Mesodermal cell (in vitro differentiated cells): ENCODE data around the gene MTUS2. TPM values are rescaled to one million over a fixed set of nuclear protein-coding genes. Genes with fewer than 3 reads are reported as not detected.

Source experiments
- H3K27ac ChIP-seq: 2 replicates; pipeline ENCODE4 v1.7.0; 2013; ENCODE audit warnings: mild to moderate bottlenecking, low read depth, low read length, moderate library complexity; ENCODE audit not compliant: severe bottlenecking
- H3K36me3 ChIP-seq: 2 replicates; pipeline ENCODE4 v1.7.1; 2013; ENCODE audit warnings: mild to moderate bottlenecking, low read length, moderate library complexity; ENCODE audit not compliant: control insufficient read depth, insufficient read depth
- H3K4me1 ChIP-seq: one replicate; pipeline ENCODE4 v1.7.1; 2013; ENCODE audit warnings: mild to moderate bottlenecking, low read length; ENCODE audit not compliant: insufficient read depth, control insufficient read depth, poor library complexity, severe bottlenecking
- H3K4me3 ChIP-seq: 2 replicates; pipeline ENCODE4 v1.7.0; 2013; ENCODE audit warnings: low read length, control low read depth, mild to moderate bottlenecking; ENCODE audit not compliant: insufficient read depth, poor library complexity, severe bottlenecking; ENCODE audit errors: extremely low read depth
- H3K9me3 ChIP-seq: 2 replicates; pipeline ENCODE4 v1.7.1; 2013; ENCODE audit warnings: mild to moderate bottlenecking, low read length, moderate library complexity; ENCODE audit not compliant: control insufficient read depth
- WGBS, 2 experiments: methylation state at CpG; one replicate each; pipeline ENCODE4 v1.1.5; 2013; ENCODE audit warnings: missing lambda C conversion rate in 2 of 2; ENCODE audit not compliant: insufficient coverage in 2 of 2; 5-methylcytosine and 5-hydroxymethylcytosine counted together
- polyA plus RNA-seq, 2 experiments: library from polyadenylated mRNA; stranded (reverse); fragments of 50-300 nt; gene quantifications; one replicate each; pipeline ENCODE4 v1.2.3, GENCODE V29; 2013

The MTUS2 gene
- polyA plus RNA-seq (2013, experiment 1 of 2): 0.37 TPM
- 0.51 TPM for polyA plus RNA-seq (2013, experiment 2 of 2)

DNA sequence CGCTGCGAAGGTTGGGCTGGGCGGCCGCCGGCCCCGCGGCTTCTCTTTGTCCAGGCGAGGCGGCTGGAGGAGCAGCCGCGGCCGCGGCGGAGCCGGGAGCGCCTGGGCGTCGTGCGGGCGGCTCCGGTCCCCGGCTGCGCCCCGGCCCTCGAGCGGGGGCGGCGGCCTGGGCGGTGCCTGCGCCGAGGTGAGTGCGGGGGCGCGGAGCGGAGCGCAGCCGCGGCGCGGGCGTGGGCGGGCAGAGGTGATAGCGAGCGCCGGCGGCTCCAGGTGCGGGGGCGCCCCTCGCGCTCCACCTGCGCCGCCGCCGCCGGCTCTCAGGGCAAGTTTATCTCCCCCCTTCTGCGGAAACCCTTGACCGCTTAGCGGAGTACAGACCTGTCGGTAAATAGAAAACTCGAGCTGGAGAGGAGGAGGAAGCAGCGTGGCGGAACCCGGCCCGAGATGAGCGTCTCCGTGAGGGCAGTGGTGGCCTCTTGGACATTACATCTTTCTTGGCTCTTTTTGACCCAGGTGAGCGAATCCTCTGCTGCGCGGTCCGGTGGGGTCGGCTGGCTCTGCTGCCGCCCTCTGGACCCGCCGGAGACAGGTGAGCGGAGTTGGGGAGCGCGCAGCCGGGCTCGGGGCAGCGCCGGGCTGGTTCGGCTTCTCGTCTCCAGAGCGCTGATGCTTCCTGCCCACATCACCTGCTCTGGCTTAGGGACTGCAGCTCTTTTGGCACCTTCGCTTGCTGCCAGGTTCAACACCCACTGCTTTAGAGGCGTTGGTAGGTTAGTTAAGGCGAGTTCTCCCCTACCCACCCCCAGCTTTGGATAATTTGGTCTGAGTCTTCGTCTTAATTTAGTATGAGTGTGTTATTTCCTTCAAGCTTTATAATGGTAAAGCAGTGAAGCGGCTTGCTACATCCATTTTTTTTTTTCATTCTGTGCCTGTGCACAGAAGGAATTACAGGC is at the start of gene MTUS2:
Gene MTUS2, plus strand, starts transcription at position 241 of the 953 bp plus-strand sequence.
- Histone ChIP-seq H3K27ac (no peak within 1 kb of the TSS), H3K36me3 (no peaks in the 10 kb centered on the region), H3K4me1 (no peaks in the 10 kb centered on the region), H3K9me3 (peaks cover 7% of the 10 kb centered on the region), H3K4me3 (peak within 1 kb of the TSS; percentile 43)
- 1 to 2% methylated on average over 58 to 73 of the region's 89 CpGs for WGBS, 2 experiments

DNA sequence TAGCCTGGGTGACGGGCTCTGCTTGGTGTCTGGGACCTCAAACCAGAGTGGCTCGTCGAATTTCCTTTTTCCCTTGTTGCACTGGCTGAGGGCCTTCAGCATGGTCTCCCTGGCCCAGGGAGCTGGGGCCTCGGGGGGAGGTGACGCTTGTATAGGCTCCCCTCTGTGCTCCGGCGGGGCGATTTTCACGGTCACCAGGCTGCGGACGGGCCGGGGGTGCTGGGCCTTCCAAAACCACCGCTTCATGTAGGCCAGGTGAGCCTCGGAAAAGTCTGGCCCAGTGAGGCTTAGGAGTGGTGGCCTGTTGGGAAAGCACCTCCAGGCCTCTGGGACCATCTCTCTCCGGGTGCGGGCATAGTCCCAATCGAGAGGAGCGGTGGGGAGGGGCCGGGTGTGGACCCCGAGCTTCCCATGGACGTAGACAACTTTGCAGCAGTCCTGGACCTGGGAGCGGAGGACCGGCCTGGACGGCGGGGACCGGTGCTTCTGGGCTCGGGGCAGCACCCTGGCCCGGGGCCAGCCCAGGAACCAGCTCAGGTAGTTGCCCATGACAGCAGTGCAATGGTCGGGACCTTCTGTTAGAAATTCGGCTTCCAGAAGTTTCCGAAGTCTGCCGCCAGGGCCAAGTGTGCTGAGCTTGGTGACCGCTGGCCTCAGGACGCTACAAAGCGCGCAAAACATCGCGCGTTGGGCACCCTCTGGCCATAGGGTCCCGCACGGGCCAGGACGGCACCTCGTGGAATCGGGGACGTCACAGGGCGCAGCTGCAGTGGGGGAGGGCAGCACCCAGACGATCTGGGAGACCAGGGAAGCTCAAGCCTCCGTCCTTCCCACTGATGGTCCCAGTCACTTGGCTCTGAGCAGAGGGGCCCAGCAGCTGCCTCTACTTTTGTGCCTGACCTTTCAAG is 41.6 kb upstream of the MTUS2 start:
- Histone ChIP-seq H3K4me3 (no peak overlapping the region), H3K27ac (no peak overlapping the region), H3K9me3 (no peaks in the 10 kb centered on the region), H3K36me3 (no peaks in the 10 kb centered on the region), H3K4me1 (no peaks in the 10 kb centered on the region)
- 95 to 96% methylated on average over 43 to 48 of the region's 48 CpGs for WGBS, 2 experiments

DNA sequence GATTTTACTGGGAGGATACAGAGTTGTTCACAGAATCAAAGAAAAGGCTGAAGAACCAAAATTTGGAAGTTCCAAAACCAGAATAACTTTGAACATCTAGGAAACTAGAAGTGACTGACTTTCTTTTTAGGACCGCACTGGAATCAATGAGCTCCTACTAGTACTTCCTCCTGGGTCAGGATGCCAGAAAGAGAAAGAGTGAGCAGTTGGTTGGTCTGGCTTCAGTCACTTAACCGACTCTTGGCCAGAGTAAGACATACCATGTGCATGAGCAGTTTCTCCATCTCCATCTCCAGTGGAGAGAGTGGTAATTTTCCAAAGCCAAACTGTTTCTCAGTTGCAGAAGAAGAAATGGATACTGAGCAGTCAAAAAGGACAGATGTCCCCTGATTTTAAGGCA is 27.1 kb upstream of the MTUS2 start:
- H3K9me3 ChIP-seq: no peaks in the 10 kb centered on the region
- H3K4me1 ChIP-seq: peaks cover 10% of the 10 kb centered on the region
- 100% methylated on average over 1 of the region's 2 CpGs; no CpG with 5 or more reads in 1 of the 2 experiments for WGBS, 2 experiments
- no peak overlapping the region for H3K27ac ChIP-seq
- H3K36me3 ChIP-seq: no peaks in the 10 kb centered on the region
- H3K4me3 ChIP-seq: no peak overlapping the region

DNA sequence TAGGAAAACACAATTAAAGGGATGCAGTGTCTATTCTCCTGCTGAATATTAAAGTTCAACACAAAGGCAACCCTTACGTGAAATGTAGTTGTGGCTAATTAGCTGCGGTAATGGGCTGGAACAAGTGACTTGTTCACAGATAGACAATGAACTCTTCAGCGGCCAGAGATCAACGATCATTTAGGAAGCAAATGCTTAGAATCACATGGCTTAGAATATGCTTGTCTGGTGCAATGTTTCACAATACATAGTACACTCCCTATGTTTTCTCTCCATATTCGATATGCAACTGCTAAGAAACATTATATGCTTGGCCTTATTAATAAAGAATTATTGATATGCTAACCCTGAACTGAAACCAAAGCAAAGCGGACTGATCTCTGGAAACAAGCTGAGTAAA is 25.7 kb upstream of the MTUS2 start:
- Histone ChIP-seq H3K4me3 (no peak overlapping the region), H3K9me3 (no peaks in the 10 kb centered on the region), H3K36me3 (no peaks in the 10 kb centered on the region), H3K4me1 (peaks cover 10% of the 10 kb centered on the region), H3K27ac (no peak overlapping the region)
- WGBS, 2 experiments: 73 to 87% methylated on average over 4 to 5 of the region's 6 CpGs

DNA sequence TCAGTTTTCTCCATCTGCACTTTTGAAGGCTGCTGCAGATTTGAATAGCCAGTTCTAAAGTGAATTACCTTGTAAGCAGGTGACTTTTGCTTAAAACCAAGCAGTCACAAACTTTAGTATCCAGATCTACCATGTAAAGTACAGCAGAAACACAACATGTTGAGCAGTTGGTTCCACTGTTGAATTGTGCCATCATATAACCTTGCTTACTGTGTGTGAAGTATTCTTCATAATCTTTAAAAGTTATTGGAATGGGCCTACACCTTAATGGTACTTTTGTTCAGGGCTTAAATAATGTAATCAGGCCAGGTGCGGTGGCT is 23.2 kb upstream of the MTUS2 start:
- Histone ChIP-seq H3K9me3 (no peaks in the 10 kb centered on the region), H3K36me3 (no peaks in the 10 kb centered on the region), H3K4me1 (peaks cover 10% of the 10 kb centered on the region), H3K4me3 (no peak overlapping the region), H3K27ac (no peak overlapping the region)
- no CpG with 5 or more reads among the region's 1 CpG for WGBS, 2 experiments

DNA sequence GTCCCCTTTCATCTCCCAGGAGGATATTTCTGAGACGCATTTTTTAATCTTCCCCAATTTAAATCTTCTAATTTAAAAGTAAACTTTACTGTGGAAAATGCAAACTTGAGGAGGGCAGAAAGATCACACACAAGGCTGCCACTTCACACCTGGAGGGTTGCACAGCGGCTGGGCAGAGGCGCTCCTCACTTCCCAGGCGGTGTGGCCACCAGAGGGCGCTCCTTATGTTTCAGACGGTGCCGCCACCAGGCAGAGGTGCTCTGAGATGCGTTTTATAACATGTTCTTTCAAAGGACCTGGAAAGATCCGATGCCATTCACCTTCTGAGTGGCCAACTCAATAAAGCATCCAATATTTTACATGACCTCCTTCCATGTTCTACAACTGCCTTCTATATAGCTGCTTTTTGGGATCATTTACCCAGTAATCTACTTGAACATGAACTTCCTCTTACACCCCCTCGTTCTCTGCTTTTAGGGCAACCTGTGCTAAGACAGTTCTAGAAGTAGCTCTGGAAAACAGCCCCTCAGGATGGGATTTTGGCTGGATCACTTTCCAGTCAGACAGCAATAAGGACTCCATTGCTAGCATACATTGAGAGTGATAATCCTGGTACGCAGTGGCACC is 14.8 kb upstream of the MTUS2 start:
- Histone ChIP-seq H3K4me3 (no peak overlapping the region), H3K27ac (no peak overlapping the region), H3K4me1 (no peaks in the 10 kb centered on the region), H3K36me3 (no peaks in the 10 kb centered on the region), H3K9me3 (peaks cover 10% of the 10 kb centered on the region)
- 56 to 67% methylated on average over 3 to 10 of the region's 11 CpGs for WGBS, 2 experiments

DNA sequence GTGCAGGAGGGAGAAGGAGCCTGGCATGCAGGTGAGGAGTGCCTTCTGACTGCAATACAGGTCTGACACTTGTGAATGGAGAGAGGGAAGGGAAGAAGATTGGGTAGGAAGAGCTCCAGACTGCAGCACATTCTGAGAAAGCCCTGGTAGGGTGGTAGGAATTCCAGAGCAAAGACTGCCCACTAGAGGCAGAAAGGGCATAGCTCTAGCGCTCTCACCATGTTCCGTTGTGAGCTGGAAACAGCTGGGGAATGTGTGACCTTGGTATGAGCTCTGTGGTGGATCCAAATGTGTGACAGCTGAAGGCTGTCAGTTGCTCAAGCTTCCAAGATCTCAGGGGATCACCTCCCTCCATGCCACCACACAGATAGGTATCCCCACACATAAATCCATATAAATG is 2.9 kb upstream of the MTUS2 start:
- no peak overlapping the region for H3K27ac ChIP-seq
- H3K9me3 ChIP-seq: peaks cover 7% of the 10 kb centered on the region
- no peak overlapping the region for H3K4me3 ChIP-seq
- no peaks in the 10 kb centered on the region for H3K4me1 ChIP-seq
- 57 to 75% methylated on average over 1 to 2 of the region's 2 CpGs for WGBS, 2 experiments
- H3K36me3 ChIP-seq: no peaks in the 10 kb centered on the region

DNA sequence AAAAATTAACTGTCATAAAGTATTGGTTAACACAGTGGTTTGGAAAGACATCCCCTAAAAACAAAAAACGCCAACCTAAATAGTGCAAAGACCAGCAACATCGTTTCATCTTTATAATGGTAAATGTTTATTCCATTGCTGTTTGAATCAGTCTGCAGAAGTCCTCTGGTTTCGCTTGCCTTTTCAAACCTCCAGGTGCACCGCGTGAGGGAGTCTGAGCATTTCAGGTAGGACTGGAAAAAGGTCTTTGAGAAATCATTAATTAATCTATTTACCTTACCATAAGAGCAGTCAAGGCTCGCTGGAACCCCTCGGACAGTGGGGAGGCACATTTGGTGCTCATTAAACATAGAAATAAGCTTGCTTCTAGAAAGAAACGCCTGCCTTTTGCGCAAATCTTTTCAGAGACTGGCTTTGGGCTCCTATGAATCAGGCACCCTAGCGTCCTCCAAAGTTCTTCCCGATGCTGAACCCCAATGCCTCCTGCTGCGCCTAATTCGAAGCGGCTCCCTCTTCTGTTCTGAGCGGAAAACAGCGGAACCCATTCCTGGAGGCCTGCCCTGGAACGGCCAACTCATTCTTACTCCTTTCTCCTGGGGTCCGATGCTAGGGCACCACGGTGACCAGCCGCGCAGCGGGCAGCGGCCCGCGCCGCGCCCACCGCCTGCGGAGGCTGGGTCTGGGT is 951 bp upstream of the MTUS2 start:
- WGBS, 2 experiments: 11 to 14% methylated on average over 9 to 13 of the region's 29 CpGs
- H3K4me3 ChIP-seq: peak overlapping the region; percentile 24
- peaks cover 7% of the 10 kb centered on the region for H3K9me3 ChIP-seq
- no peaks in the 10 kb centered on the region for H3K4me1 ChIP-seq
- H3K36me3 ChIP-seq: no peaks in the 10 kb centered on the region
- no peak overlapping the region for H3K27ac ChIP-seq

DNA sequence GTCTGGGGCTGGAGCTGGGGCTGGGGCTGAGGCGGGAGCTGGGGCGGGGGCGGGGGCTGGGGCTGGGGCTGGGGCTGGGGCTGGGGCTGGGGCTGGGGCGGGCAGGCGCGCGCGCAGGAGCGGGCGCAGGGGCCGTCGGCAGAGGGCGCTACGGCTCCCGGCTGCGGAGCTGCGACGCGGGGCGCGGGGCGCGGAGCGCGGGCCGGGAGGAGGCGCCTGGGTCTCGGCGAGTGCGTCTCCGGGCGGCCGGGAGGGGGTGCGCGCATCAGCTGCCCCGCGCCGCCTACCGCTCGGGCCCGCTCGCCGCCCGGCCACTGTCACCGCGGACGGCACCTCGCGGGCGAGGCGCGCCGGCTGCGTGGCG is 422 bp upstream of the MTUS2 start:
- H3K27ac ChIP-seq: no peak overlapping the region
- peaks cover 7% of the 10 kb centered on the region for H3K9me3 ChIP-seq
- no peaks in the 10 kb centered on the region for H3K36me3 ChIP-seq
- 0% methylated on average over 17 to 35 of the region's 55 CpGs for WGBS, 2 experiments
- peak overlapping the region; percentile 24 for H3K4me3 ChIP-seq
- H3K4me1 ChIP-seq: no peaks in the 10 kb centered on the region

DNA sequence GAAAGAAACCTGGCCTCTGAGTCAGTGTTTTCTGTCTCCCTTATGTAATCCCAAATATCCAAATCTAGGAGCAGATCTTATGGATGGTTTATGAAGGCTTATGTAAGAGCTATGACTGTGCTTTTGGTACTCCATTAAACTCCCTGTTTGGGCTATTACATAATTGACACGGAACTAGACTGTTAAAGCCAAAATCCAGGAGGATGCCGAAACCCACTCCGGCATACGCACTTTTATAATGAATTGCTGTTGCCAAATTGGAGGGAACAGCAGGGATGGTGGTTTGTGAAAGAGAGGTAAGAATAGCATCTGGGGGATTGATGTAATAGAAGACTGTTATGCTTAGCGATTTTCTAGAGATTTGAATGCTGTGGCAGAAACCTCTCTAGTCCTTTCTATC is 2.0 kb downstream of the MTUS2 start:
- Histone ChIP-seq H3K4me1 (no peaks in the 10 kb centered on the region), H3K4me3 (no peak overlapping the region), H3K9me3 (peaks cover under 1% of the 10 kb centered on the region), H3K27ac (no peak overlapping the region), H3K36me3 (no peaks in the 10 kb centered on the region)
- 85 to 92% methylated on average over 4 to 5 of the region's 5 CpGs for WGBS, 2 experiments
